Measurements from ENCODE around the gene GAP43. TPM values are rescaled to one million over a fixed set of nuclear protein-coding genes. Genes with fewer than 3 reads are reported as not detected.

Gene GAP43
- total RNA-seq, 4 donors from 2014 or later: 0.51 TPM; not detected in 3

- TF ChIP-seq CTCF (IDR thresholded peaks at IDR 0.05; ENCODE audit: low read depth): no peak
These were observed 85.2 kb downstream of the GAP43 start for GRCh38 chr3:115708540-115708939.

- TF ChIP-seq CTCF (IDR thresholded peaks at IDR 0.05; ENCODE audit: low read depth): no peak
These were observed 85.8 kb downstream of the GAP43 start for GRCh38 chr3:115709093-115709492.

GRCh38 chr3:115709931-115710330, 86.6 kb downstream of the GAP43 start:
- TF ChIP-seq CTCF (IDR thresholded peaks at IDR 0.05; ENCODE audit: low read depth): no peak

GRCh38 chr3:115710799-115711198, 87.5 kb downstream of the GAP43 start:
- no peak for TF ChIP-seq CTCF (IDR thresholded peaks at IDR 0.05; ENCODE audit: low read depth)

- no peak for TF ChIP-seq CTCF (IDR thresholded peaks at IDR 0.05; ENCODE audit: low read depth)
These were observed 89.6 kb downstream of the GAP43 start for GRCh38 chr3:115712871-115713270.

- TF ChIP-seq CTCF (IDR thresholded peaks at IDR 0.05; ENCODE audit: low read depth): no peak
These were observed 90.0 kb downstream of the GAP43 start for GRCh38 chr3:115713284-115713683.

GRCh38 chr3:115715241-115715745, 92.0 kb downstream of the GAP43 start:
- no peak for TF ChIP-seq CTCF (IDR thresholded peaks at IDR 0.05; ENCODE audit: low read depth)

Data from subcutaneous adipose tissue (tissue), 4 donors.